AG04449 (cell line): ENCODE measurements around the gene CCDC124.

ENCODE experiments used
- CTCF ChIA-PET: fragments of 350-600 bp; formaldehyde crosslinking; extraction: SDS; loops from one replicate; lab custom pipeline; 2021; ENCODE audit warnings: antibody characterized with exemption; lab: Yijun Ruan, JAX
- POLR2A ChIA-PET: fragments of 400-600, 350-600 bp; formaldehyde crosslinking; extraction: SDS; loops from one replicate; lab custom pipeline; 2020; ENCODE audit warnings: antibody characterized with exemption, inconsistent platforms; lab: Yijun Ruan, JAX
- DNase-seq: peaks from one replicate; pipeline ENCODE4 v3.0.0-alpha.2; 2010; ENCODE audit warnings: low read depth, low spot score
- H3K4me3 ChIP-seq: 2 replicates; pipeline ENCODE4 v1.5.1; 2011; ENCODE audit warnings: low read depth, mild to moderate bottlenecking, control low read depth, low read length
- CTCF ChIP-seq: IDR thresholded peaks from one replicate; pipeline ENCODE4 v1.5.1; 2011; ENCODE audit warnings: mild to moderate bottlenecking, moderate library complexity, low read length, control low read depth, inconsistent platforms; ENCODE audit not compliant: insufficient read depth; ENCODE audit errors: missing control alignments

The CCDC124 gene

DNA sequence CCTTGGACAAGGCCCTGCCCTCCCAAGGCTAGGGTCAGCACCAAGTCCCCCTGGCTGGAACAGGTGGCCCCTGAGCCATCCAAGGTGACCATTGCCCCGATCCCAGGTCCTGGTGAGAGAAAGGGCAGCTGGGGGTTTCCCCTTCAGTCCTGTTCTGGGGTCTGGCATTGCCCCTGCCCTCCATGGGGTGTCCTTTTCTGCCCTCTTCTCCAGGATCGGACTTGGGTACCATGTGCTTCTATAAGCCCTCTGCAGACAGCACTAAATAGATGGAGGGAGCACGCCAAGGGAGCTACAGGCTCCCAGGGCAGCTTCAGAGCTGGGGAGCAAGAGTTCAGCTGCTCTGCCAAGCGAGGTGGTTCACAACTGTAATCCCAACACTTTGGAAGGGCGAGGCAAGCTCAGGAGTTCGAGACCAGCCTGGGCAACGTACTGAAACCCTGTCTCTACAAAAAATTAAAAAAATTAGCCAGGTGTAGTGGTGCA, 20.5 kb downstream of the CCDC124 start:
- no peak for TF ChIP-seq CTCF
- H3K4me3 ChIP-seq = no peak overlapping the region
- no peak for DNase-seq
- POLR2A ChIA-PET = interaction anchor here (0.6 kb wide), 1 partner anchor 99 kb away, joined by 3 read pairs; no protein-coding TSS in a partner anchor
- CTCF ChIA-PET = interaction anchor here (0.6 to 24.2 kb wide), 3 partner anchors 12 to 47 kb away, joined by 3 to 666 read pairs (median 3); partner anchors contain the start of gene ARRDC2

DNA sequence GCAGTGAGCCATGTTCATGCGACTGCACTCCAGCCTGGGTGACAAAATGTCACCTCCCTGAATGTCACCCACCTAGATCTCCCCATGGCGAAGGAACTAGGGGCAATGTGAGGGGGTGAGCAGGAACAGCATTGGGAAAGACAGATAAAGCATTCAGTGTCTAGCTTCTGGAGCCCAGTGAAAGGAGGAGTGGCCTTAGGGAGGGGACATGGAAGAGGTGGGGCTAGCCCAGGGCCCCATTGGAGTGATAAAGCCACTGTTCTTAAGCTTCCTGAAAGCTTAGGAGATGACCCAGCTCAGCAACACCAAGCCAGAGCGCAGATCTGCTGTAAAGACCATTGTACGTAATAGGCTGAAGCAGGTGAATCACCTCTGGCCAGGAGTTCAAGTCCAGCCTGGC, 21.1 kb downstream of the CCDC124 start:
- no peak overlapping the region for H3K4me3 ChIP-seq
- ChIA-PET CTCF (interaction anchor here (0.6 to 24.2 kb wide), 3 partner anchors 12 to 46 kb away, joined by 3 to 666 read pairs (median 3); partner anchors contain the start of gene ARRDC2), POLR2A (interaction anchor here (0.6 kb wide), 1 partner anchor 98 kb away, joined by 3 read pairs; no protein-coding TSS in a partner anchor)
- no peak for TF ChIP-seq CTCF
- no peak for DNase-seq

GRCh38 chr19:17954401-17954800, 21.6 kb downstream of the CCDC124 start:
- no peak for TF ChIP-seq CTCF
- H3K4me3 ChIP-seq = no peak overlapping the region
- ChIA-PET CTCF (interaction anchor here (0.7 kb wide), 1 partner anchor 105 kb away, joined by 3 read pairs; no protein-coding TSS in a partner anchor), POLR2A (no interaction called here)
- no peak for DNase-seq

GRCh38 chr19:17957149-17957849, 24.5 kb downstream of the CCDC124 start:
- no peak for TF ChIP-seq CTCF

DNA sequence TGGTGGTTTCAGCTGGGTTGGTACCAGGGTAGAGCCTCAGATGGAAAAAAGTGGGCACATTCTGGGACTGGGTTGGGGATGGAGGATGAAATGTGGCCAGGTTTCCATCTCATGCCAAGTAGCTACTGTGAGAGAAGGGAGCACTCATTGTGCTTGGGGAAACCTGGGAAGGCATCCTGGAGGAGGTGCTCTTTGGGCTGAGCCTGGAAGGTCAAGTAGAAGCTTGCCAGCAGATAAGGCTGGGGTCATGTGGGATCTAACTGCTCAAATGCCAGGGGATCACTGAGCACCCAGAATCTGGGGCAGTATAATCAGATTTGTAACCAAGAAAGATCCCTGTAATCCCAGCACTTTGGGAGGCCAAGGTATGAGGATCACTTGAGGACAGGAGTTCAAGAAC, 25.1 kb downstream of the CCDC124 start:
- ChIA-PET POLR2A (interaction anchor here (1.1 kb wide), 1 partner anchor 98 kb away, joined by 4 read pairs; the partner anchor contains the start of gene RPL18A), CTCF (interaction anchor here (1.0 to 4.2 kb wide), 7 partner anchors 8 to 37 kb away, joined by 3 to 21 read pairs (median 4); partner anchors contain the start of gene CCDC124)
- no peak for DNase-seq
- no peak for TF ChIP-seq CTCF
- H3K4me3 ChIP-seq = no peak overlapping the region

More at GRCh38 chr19:17957149-17957849, 24.5 kb downstream of the CCDC124 start:
- DNase-seq = no peak
- no peak overlapping the region for H3K4me3 ChIP-seq
- ChIA-PET CTCF (interaction anchor here (1.1 to 4.2 kb wide), 7 partner anchors 9 to 24 kb away, joined by 3 to 21 read pairs (median 5); partner anchors contain the start of gene CCDC124), POLR2A (interaction anchor here (1.1 kb wide), 1 partner anchor 98 kb away, joined by 4 read pairs; the partner anchor contains the start of gene RPL18A)
